ENCODE measurements around the gene ORM1. TPM values are rescaled to one million over a fixed set of nuclear protein-coding genes. Genes with fewer than 3 reads are reported as not detected.

The ORM1 gene
- total and polyA plus RNA-seq, 4 donors, result 22.4 to 1,249 (median 184) TPM

- Histone ChIP-seq H3K27me3 (ENCODE audit: control insufficient read depth in 3 of 3, insufficient read depth in 3 of 3, low read length in 2 of 3) (no peaks in the 10 kb centered on the region), H3K36me3 (ENCODE audit: control insufficient read depth in 4 of 4, insufficient read depth in 4 of 4, low read length in 4 of 4) (peaks cover 0 to 31% (median 14%) of the 10 kb centered on the region in 4 donors), H3K27ac (ENCODE audit: low read depth in 1 of 2, low read length in 1 of 2) (no peak overlapping the region), H3K9me3 (ENCODE audit: control insufficient read depth in 4 of 4, insufficient read depth in 3 of 4, low read length in 3 of 4) (no peaks in the 10 kb centered on the region), H3K9ac (ENCODE audit: insufficient read depth in 1 of 2, low read length in 2 of 2) (no peak overlapping the region), H3K4me1 (ENCODE audit: control insufficient read depth in 5 of 5, insufficient read depth in 5 of 5, low read length in 5 of 5) (no peaks in the 10 kb centered on the region), H3K4me3 (no peak overlapping the region)
- ATAC-seq (ENCODE audit: insufficient read depth, low FRiP score) (no peak), DNase-seq (no peak)
- TF ChIP-seq CTCF (IDR thresholded peaks at IDR 0.05; ENCODE audit: control extremely low read depth, extremely low read depth), result no peak
- WGBS, 2 donors, result 80 to 82% methylated on average over 5 of the region's 5 CpGs
Observed at GRCh38 chr9:114303571-114303970, 19.3 kb upstream of the ORM1 start.

GRCh38 chr9:114303977-114304376 lies 18.9 kb upstream of the ORM1 start:
- no peak for DNase-seq
- Histone ChIP-seq H3K9ac (ENCODE audit: insufficient read depth in 1 of 2, low read length in 2 of 2) (no peak overlapping the region), H3K4me1 (ENCODE audit: control insufficient read depth in 5 of 5, insufficient read depth in 5 of 5, low read length in 5 of 5) (no peaks in the 10 kb centered on the region), H3K27me3 (ENCODE audit: control insufficient read depth in 3 of 3, insufficient read depth in 3 of 3, low read length in 2 of 3) (no peaks in the 10 kb centered on the region), H3K36me3 (ENCODE audit: control insufficient read depth in 4 of 4, insufficient read depth in 4 of 4, low read length in 4 of 4) (peaks cover 0 to 30% (median 16%) of the 10 kb centered on the region in 4 donors), H3K4me3 (no peak overlapping the region), H3K27ac (ENCODE audit: low read depth in 1 of 2, low read length in 1 of 2) (no peak overlapping the region), H3K9me3 (ENCODE audit: control insufficient read depth in 4 of 4, insufficient read depth in 3 of 4, low read length in 3 of 4) (no peaks in the 10 kb centered on the region)
- WGBS, 2 donors, result 85 to 93% methylated on average over 4 of the region's 4 CpGs
- TF ChIP-seq CTCF (IDR thresholded peaks at IDR 0.05; ENCODE audit: control extremely low read depth, extremely low read depth), result no peak
- no peak for ATAC-seq (ENCODE audit: insufficient read depth, low FRiP score)

GRCh38 chr9:114304416-114305188 lies 18.3 kb upstream of the ORM1 start:
- H3K9me3 ChIP-seq (ENCODE audit: control insufficient read depth in 4 of 4, insufficient read depth in 3 of 4, low read length in 3 of 4), result no peaks in the 10 kb centered on the region
- H3K9ac ChIP-seq (ENCODE audit: insufficient read depth in 1 of 2, low read length in 2 of 2), result no peak overlapping the region
- DNase-seq (no peak), ATAC-seq (ENCODE audit: insufficient read depth, low FRiP score) (no peak)
- H3K4me1 ChIP-seq (ENCODE audit: control insufficient read depth in 5 of 5, insufficient read depth in 5 of 5, low read length in 5 of 5), result no peaks in the 10 kb centered on the region
- H3K36me3 ChIP-seq (ENCODE audit: control insufficient read depth in 4 of 4, insufficient read depth in 4 of 4, low read length in 4 of 4), result peaks cover 0 to 30% (median 17%) of the 10 kb centered on the region in 4 donors
- no peak overlapping the region for H3K27ac ChIP-seq (ENCODE audit: low read depth in 1 of 2, low read length in 1 of 2)
- WGBS, 2 donors, result 87 to 90% methylated on average over 10 of the region's 10 CpGs
- H3K4me3 ChIP-seq, result no peak overlapping the region
- H3K27me3 ChIP-seq (ENCODE audit: control insufficient read depth in 3 of 3, insufficient read depth in 3 of 3, low read length in 2 of 3), result no peaks in the 10 kb centered on the region
- no peak for TF ChIP-seq CTCF (IDR thresholded peaks at IDR 0.05; ENCODE audit: control extremely low read depth, extremely low read depth)
